ENCODE data around the gene USP12.
"Not testable (repeated sequence)": the region's sequence is repeated elsewhere in the genome, so short reads cannot be mapped to it uniquely, and the experiment has no call there.

The USP12 gene

GRCh38 chr13:27076421-27076820, 95.2 kb downstream of the USP12 start:
- DNase-seq (ENCODE audit: low read depth): no peak

GRCh38 chr13:27073186-27073585, 98.4 kb downstream of the USP12 start:
- no peak for DNase-seq (ENCODE audit: low read depth)

GRCh38 chr13:27066123-27066522, 105.5 kb downstream of the USP12 start:
- DNase-seq (ENCODE audit: low read depth): not testable (repeated sequence)

GRCh38 chr13:27065582-27065981, 106.0 kb downstream of the USP12 start:
- no peak for DNase-seq (ENCODE audit: low read depth)

- no peak for DNase-seq (ENCODE audit: low read depth)
Observed at GRCh38 chr13:27064252-27064995, 107.2 kb downstream of the USP12 start.

GRCh38 chr13:27057817-27058216, 113.8 kb downstream of the USP12 start:
- no peak for DNase-seq (ENCODE audit: low read depth)

GRCh38 chr13:27055526-27055925, 116.1 kb downstream of the USP12 start:
- DNase-seq (ENCODE audit: low read depth): no peak

- no peak for DNase-seq (ENCODE audit: low read depth)
Observed at GRCh38 chr13:27054760-27055159, 116.9 kb downstream of the USP12 start.

- DNase-seq (ENCODE audit: low read depth): no peak
Observed at GRCh38 chr13:27053902-27054595, 117.6 kb downstream of the USP12 start.

GRCh38 chr13:27053210-27053884, 118.3 kb downstream of the USP12 start:
- DNase-seq (ENCODE audit: low read depth): no peak

- no peak for DNase-seq (ENCODE audit: low read depth)
Observed at GRCh38 chr13:27052551-27053208, 118.9 kb downstream of the USP12 start.

- no peak for DNase-seq (ENCODE audit: low read depth)
Observed at GRCh38 chr13:27047081-27047480, 124.5 kb downstream of the USP12 start.

- no peak for DNase-seq (ENCODE audit: low read depth)
Observed at GRCh38 chr13:27044837-27045570, 126.6 kb downstream of the USP12 start.

GRCh38 chr13:27043013-27043412, 128.6 kb downstream of the USP12 start:
- no peak for DNase-seq (ENCODE audit: low read depth)

- DNase-seq (ENCODE audit: low read depth): no peak
Observed at GRCh38 chr13:27041341-27041740, 130.3 kb downstream of the USP12 start.

GRCh38 chr13:27040826-27041108, 130.8 kb downstream of the USP12 start:
- DNase-seq (ENCODE audit: low read depth): no peak

- no peak for DNase-seq (ENCODE audit: low read depth)
Observed at GRCh38 chr13:27039171-27039701, 132.4 kb downstream of the USP12 start.

- DNase-seq (ENCODE audit: low read depth): no peak
Observed at GRCh38 chr13:27038323-27038722, 133.3 kb downstream of the USP12 start.

GRCh38 chr13:27037571-27037970, 134.0 kb downstream of the USP12 start:
- no peak for DNase-seq (ENCODE audit: low read depth)

GRCh38 chr13:27037171-27037570, 134.4 kb downstream of the USP12 start:
- DNase-seq (ENCODE audit: low read depth): no peak

- DNase-seq (ENCODE audit: low read depth): no peak
Observed at GRCh38 chr13:27036236-27036981, 135.2 kb downstream of the USP12 start.
